ENCODE measurements around the gene PPARD.

DNA sequence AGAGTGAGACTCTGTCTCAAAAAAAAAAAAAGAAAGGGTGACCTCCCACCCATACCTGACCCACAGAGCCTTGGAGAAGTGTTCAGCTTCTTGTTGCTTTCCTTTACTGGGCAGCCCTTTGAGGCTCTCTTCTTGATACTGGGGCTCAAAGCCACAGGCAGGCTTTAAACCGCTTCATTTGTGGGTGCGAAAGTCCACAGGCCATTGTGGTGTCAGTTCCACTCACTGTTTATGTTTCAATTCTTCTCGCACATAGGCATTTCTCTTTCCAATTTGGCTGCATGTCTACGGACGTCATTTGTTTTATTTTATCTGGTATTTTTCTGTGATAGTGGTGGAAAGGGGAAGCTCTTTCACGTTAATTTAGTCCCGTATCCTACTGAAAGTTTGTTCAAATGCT, 34.6 kb downstream of the PPARD start:
- TF ChIP-seq, protein P1, sequence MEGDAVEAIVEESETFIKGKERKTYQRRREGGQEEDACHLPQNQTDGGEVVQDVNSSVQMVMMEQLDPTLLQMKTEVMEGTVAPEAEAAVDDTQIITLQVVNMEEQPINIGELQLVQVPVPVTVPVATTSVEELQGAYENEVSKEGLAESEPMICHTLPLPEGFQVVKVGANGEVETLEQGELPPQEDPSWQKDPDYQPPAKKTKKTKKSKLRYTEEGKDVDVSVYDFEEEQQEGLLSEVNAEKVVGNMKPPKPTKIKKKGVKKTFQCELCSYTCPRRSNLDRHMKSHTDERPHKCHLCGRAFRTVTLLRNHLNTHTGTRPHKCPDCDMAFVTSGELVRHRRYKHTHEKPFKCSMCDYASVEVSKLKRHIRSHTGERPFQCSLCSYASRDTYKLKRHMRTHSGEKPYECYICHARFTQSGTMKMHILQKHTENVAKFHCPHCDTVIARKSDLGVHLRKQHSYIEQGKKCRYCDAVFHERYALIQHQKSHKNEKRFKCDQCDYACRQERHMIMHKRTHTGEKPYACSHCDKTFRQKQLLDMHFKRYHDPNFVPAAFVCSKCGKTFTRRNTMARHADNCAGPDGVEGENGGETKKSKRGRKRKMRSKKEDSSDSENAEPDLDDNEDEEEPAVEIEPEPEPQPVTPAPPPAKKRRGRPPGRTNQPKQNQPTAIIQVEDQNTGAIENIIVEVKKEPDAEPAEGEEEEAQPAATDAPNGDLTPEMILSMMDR (IDR thresholded peaks at IDR 0.05; ENCODE audit: poor library complexity, severe bottlenecking) = no peak
- TF ChIP-seq EZH2 (IDR thresholded peaks at IDR 0.05; ENCODE audit: borderline replicate concordance, insufficient read depth, low read length, poor library complexity, severe bottlenecking) (no peak), POLR2AphosphoS5 (IDR thresholded peaks at IDR 0.05) (no peak), RAD21 (conservative IDR thresholded peaks at IDR 0.05) (no peak), EP300 (conservative IDR thresholded peaks at IDR 0.05; ENCODE audit: poor library complexity, severe bottlenecking) (no peak), TAF1 (IDR thresholded peaks at IDR 0.05; ENCODE audit: low read depth) (no peak), MXI1 (conservative IDR thresholded peaks at IDR 0.05; ENCODE audit: poor library complexity, severe bottlenecking) (no peak), SMC3 (conservative IDR thresholded peaks at IDR 0.05; ENCODE audit: poor library complexity) (no peak)
- TF ChIP-seq, protein P2, sequence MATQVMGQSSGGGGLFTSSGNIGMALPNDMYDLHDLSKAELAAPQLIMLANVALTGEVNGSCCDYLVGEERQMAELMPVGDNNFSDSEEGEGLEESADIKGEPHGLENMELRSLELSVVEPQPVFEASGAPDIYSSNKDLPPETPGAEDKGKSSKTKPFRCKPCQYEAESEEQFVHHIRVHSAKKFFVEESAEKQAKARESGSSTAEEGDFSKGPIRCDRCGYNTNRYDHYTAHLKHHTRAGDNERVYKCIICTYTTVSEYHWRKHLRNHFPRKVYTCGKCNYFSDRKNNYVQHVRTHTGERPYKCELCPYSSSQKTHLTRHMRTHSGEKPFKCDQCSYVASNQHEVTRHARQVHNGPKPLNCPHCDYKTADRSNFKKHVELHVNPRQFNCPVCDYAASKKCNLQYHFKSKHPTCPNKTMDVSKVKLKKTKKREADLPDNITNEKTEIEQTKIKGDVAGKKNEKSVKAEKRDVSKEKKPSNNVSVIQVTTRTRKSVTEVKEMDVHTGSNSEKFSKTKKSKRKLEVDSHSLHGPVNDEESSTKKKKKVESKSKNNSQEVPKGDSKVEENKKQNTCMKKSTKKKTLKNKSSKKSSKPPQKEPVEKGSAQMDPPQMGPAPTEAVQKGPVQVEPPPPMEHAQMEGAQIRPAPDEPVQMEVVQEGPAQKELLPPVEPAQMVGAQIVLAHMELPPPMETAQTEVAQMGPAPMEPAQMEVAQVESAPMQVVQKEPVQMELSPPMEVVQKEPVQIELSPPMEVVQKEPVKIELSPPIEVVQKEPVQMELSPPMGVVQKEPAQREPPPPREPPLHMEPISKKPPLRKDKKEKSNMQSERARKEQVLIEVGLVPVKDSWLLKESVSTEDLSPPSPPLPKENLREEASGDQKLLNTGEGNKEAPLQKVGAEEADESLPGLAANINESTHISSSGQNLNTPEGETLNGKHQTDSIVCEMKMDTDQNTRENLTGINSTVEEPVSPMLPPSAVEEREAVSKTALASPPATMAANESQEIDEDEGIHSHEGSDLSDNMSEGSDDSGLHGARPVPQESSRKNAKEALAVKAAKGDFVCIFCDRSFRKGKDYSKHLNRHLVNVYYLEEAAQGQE (IDR thresholded peaks at IDR 0.05; ENCODE audit: borderline replicate concordance) = no peak

All from neural cell (in vitro differentiated cells).